Measurements from ENCODE around the gene CCSER1. TPM values are rescaled to one million over a fixed set of nuclear protein-coding genes. Genes with fewer than 3 reads are reported as not detected.

Gene CCSER1
- total and polyA plus RNA-seq, 2 of the 8 experiments (the other 6 are each of a cell fraction or from before 2014, with no cell fraction given), result 0.26 to 0.84 TPM

DNA sequence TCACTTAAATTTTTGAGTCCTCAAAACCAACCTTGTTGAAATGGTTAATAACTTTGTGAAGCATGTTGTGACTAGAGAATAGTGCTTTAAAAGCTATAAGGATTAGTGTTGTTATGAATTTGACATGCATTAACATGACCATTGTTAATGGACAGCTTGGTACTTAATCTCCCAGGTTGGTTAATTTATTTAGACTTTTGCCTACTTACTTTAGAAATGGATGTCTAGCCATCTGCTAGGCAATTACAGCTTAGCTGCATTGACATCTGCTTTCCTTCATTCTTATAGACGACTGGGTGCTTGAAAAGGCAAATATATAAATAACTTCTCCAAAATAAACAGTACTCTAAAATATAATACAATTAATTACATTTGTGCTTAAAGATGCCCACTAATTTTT, 368.0 kb downstream of the CCSER1 start:
- Histone ChIP-seq H3K4me1 (replicated peaks in 1 of 4; ENCODE audit: control insufficient read depth in 3 of 4, insufficient read depth in 4 of 4, low read length in 3 of 4) (no peaks in the 10 kb centered on the region), H3K18ac (ENCODE audit: extremely low read depth, low read length) (no peak overlapping the region), H4K91ac (replicated peaks; ENCODE audit: insufficient read length, low read length) (no peak overlapping the region), H4K20me1 (replicated peaks in 1 of 2; ENCODE audit: control insufficient read depth in 1 of 2, insufficient read depth in 2 of 2, low read length in 2 of 2) (no peaks in the 10 kb centered on the region), H2BK12ac (ENCODE audit: low read depth, low read length) (no peak overlapping the region), H2BK5ac (ENCODE audit: low read depth, low read length) (no peak overlapping the region), H3K4ac (replicated peaks; ENCODE audit: insufficient read length, low read depth, low read length) (no peak overlapping the region), H4K5ac (ENCODE audit: insufficient read length, low read depth, low read length) (no peak overlapping the region), H2BK120ac (replicated peaks; ENCODE audit: low read depth, low read length) (no peak overlapping the region), H2AFZ (ENCODE audit: low read length) (no peak overlapping the region), H3K79me1 (ENCODE audit: low read depth, low read length) (no peaks in the 10 kb centered on the region), H3K9me3 (ENCODE audit: insufficient read depth in 2 of 2, low read depth in 1 of 2, low read length in 1 of 2) (no peaks in the 10 kb centered on the region), H2BK15ac (ENCODE audit: low read length) (no peak overlapping the region), H3K23me2 (ENCODE audit: low read depth, low read length) (no peaks in the 10 kb centered on the region), H3K79me2 (ENCODE audit: control insufficient read depth in 1 of 2, insufficient read depth in 2 of 2, low read length in 2 of 2) (no peaks in the 10 kb centered on the region), H3K4me2 (ENCODE audit: insufficient read depth in 1 of 2, low read depth in 2 of 2, low read length in 2 of 2) (no peak overlapping the region), H4K8ac (ENCODE audit: extremely low read depth, insufficient read depth, low read length) (no peak overlapping the region), H3K36me3 (ENCODE audit: control insufficient read depth in 2 of 4, insufficient read depth in 4 of 4, low read length in 3 of 4) (no peaks in the 10 kb centered on the region), H3K14ac (ENCODE audit: insufficient read length) (no peak overlapping the region), H3K27ac (ENCODE audit: low read depth, low read length) (no peak overlapping the region), H3K27me3 (replicated peaks in 1 of 4; ENCODE audit: control insufficient read depth in 3 of 4, extremely low read depth in 1 of 4, insufficient read depth in 3 of 4, low read length in 3 of 4) (no peaks in the 10 kb centered on the region), H3K56ac (replicated peaks; ENCODE audit: insufficient read length, low read depth, low read length) (no peak overlapping the region), H3K4me3 (ENCODE audit: extremely low read depth in 1 of 4, insufficient read depth in 2 of 4, low read depth in 3 of 4, low read length in 4 of 4) (no peak overlapping the region), H3K9ac (replicated peaks in 1 of 4; ENCODE audit: extremely low read depth in 1 of 4, low read depth in 3 of 4, low read length in 3 of 4) (no peak overlapping the region), H2BK20ac (ENCODE audit: low read length) (no peak overlapping the region), H2AK5ac (ENCODE audit: low read depth, low read length) (no peak overlapping the region), H3K23ac (ENCODE audit: insufficient read length) (no peak overlapping the region)
- 72% methylated on average over 1 of the region's 1 CpG; no CpG with 5 or more reads in 1 of the 2 experiments for WGBS, 2 experiments (ENCODE audit: extremely low coverage in 1 of 2, insufficient coverage in 1 of 2, insufficient read length in 1 of 2, insufficient replicate concordance in 2 of 2, low coverage in 1 of 2, low lambda C conversion rate in 2 of 2, missing lambda C conversion rate in 1 of 2)
- peak; percentile 48 for FAIRE-seq
- ChIA-PET CTCF (ENCODE audit: partially characterized antibody) (interaction anchor here (1.3 kb wide), 1 partner anchor 20 kb away, joined by 3 read pairs; no protein-coding TSS in a partner anchor), POLR2A (ENCODE audit: partially characterized antibody) (no interaction called here)
- no peak for DNase-seq (ENCODE audit: low read depth in 1 of 2, low spot score in 2 of 2)
- TF ChIP-seq YY1 (IDR thresholded peaks at IDR 0.05; ENCODE audit: low read depth, low read length), result no peak
- no peak for TF ChIP-seq GABPA (IDR thresholded peaks at IDR 0.05; ENCODE audit: borderline replicate concordance, insufficient read depth, low read length)
- no peak for TF ChIP-seq CBX5 (IDR thresholded peaks at IDR 0.05; ENCODE audit: low read depth, low read length)
- no peak for TF ChIP-seq SP1 (IDR thresholded peaks at IDR 0.05; ENCODE audit: low read depth, low read length)
- no peak for TF ChIP-seq NRF1 (IDR thresholded peaks at IDR 0.05; ENCODE audit: low read depth, low read length)
- TF ChIP-seq SP2 (IDR thresholded peaks at IDR 0.05; ENCODE audit: low read length), result no peak
- TF ChIP-seq RAD21 (IDR thresholded peaks at IDR 0.05 in 1 of 2, conservative IDR thresholded peaks at IDR 0.05 in 1 of 2; ENCODE audit: low read depth in 2 of 2, low read length in 2 of 2), result no peak
- no peak for TF ChIP-seq TCF12 (IDR thresholded peaks at IDR 0.05; ENCODE audit: low read depth, low read length)
- TF ChIP-seq POU5F1 (IDR thresholded peaks at IDR 0.05; ENCODE audit: low read depth, low read length), result no peak
- TF ChIP-seq GTF2F1 (IDR thresholded peaks at IDR 0.05; ENCODE audit: borderline replicate concordance, low read depth, low read length), result no peak
- TF ChIP-seq JUN (IDR thresholded peaks at IDR 0.05; ENCODE audit: low read depth, low read length), result no peak
- no peak for TF ChIP-seq ZNF274 (IDR thresholded peaks at IDR 0.05; ENCODE audit: borderline replicate concordance, extremely low read depth, low read length)
- TF ChIP-seq KDM4A (IDR thresholded peaks at IDR 0.05; ENCODE audit: low read depth, low read length, severe bottlenecking), result no peak
- TF ChIP-seq RBBP5 (IDR thresholded peaks at IDR 0.05; ENCODE audit: borderline replicate concordance, low read depth, low read length), result no peak
- no peak for TF ChIP-seq EZH2 (IDR thresholded peaks at IDR 0.05; ENCODE audit: low read depth, low read length, severe bottlenecking)
- no peak for TF ChIP-seq POLR2A (IDR thresholded peaks at IDR 0.05; ENCODE audit: control extremely low read depth in 1 of 2, low read depth in 2 of 2, low read length in 2 of 2)
